HG03060 (cell line): ENCODE measurements around the gene RET.
"Not testable (repeated sequence)": the region's sequence is repeated elsewhere in the genome, so short reads cannot be mapped to it uniquely, and the experiment has no call there.

ENCODE experiments used
- ATAC-seq: cut with Tn5 transposase; IDR thresholded peaks from one replicate; pipeline ENCODE4 v1.9.1; 2021; ENCODE audit warnings: low read depth, moderate number of reproducible peaks; ENCODE audit not compliant: unreplicated experiment

The RET gene

DNA sequence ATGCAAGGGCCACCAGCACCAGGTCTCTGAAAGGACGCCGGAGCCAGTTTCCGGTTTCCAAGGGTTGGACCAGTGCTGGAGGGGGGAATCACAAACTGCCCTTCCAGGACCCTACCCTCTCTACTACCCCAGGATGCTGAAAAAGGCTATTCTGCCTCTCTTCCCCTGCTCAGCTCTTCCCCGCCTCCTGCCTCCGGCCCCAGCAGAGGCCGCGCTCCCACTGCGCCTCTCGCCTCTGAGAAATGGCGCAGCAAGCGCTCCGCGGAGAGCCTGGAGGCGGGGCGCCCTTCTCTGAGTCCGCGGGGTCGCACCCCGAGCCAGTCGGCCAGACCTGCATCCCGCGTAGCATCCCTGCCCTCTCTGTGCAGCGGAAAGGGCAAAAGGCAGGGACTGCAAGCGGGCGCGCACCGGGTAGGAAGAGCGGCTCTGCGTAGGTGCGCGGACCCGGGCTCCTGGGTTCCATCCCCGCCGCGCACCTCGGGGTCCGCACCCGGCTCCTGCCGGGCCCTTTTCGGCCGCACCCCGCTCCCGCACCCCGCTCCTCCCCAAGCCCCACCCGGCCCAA lies 476 bp upstream of the RET start:
- no peak for ATAC-seq

DNA sequence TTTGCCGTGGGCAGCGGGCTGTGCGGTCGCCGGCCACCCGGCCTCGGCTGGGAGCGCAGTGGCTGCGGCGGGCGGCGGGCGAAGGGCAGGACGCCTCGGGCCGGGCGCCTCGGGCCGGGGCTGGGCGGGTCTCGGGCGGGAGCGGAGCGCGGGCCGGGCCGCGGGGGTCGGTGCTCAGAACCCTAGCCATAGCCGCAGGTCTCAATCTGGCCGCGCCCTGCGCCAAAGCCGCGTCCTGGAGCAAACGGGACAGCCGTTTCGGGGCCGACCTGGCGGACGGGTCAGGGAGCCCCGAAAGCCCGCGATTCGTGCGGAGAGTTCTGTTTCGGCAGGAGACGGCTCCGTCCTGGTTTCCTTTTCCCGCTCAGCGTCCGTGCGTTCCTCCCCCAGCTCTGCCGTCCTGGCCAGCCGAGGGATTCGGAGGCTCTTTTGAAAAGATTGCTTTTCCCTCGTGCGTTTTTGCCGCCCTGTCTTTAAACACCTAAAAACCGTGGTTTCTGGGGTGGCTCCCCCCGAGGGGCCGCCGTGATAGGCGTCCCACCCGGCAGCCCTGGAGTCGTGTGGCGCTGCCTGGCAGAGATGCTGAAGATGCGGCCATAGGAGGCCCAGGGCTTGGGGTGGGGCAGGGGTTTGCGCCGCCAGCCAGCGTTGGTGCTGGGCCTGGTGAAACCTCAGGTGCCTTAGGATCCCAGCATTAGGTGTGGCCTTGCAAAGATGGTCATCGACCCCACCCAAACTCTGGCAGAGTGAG lies 727 bp downstream of the RET start:
- ATAC-seq = no peak

DNA sequence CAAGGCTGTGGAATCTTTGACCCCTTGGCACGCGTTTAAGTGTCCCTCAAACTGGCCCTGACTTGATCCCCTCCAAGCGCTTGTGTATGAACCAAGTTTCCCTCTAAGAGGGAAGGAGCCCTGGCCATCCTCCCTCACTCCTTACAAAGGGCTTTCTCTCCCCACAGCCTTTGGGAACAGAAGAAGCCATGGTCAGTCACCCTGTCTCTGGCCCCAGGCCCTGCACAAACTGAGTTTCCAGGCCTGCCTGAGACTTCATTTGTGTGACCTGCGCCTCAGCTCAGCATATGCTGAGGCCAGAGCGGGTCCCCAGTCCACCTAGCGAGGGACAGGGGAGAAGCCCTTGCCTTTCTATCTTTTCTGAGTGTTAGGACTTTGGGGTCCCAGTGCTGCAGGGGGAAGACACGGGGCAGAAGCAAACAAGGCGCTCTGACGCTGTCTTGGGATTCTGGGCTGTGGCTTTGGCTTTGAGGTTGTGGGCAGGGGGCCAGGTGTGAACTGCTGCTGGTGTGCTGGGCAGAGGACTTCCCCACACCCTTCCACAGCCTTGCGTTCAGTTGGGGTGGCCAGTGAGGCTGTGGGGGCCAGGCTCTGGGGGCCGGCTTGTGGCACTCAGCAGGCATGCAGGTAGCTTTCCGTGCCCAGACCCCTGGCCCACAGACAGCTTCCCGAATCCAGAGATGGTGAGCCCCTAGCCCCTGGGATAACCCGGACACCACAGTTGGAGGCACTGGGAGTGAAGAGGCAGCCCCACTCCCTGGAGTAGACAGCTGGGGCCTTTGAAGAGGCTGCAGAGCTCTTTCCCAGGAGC lies 1.5 kb downstream of the RET start:
- no peak for ATAC-seq

DNA sequence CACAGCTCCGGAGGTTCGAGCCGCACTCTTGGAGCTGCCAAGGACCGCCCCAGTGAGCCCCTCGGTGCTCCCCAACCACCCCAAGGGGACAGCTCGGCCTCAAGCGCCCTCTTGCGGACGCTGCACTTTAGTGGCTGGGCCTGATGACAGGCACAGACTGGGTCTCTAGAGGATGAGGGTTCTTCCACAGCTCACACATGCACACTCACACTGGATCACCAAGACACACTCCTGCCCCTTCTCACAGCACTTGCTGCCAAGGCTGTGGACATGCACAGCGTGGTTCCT lies 2.1 kb downstream of the RET start:
- ATAC-seq = no peak

DNA sequence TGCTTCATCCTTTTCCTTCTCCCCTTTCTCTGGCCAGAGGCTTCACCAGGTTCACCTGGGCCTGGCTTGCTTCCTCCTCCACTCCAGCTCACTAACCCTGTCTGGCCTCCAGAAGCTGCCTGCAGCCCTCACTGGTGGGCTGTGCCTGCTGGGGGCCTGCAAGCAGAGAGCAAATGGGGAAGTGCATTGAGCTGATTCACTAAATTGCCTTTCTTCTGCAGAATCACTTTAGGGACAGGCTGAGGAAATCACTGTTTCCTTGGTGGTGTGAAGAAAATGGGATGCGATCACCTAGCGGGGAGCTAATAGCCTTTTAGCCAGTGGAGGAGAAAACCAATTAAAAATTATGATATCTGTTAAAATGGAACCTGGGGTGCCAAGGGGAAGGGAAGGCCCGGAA lies 3.0 kb downstream of the RET start:
- ATAC-seq = no peak

DNA sequence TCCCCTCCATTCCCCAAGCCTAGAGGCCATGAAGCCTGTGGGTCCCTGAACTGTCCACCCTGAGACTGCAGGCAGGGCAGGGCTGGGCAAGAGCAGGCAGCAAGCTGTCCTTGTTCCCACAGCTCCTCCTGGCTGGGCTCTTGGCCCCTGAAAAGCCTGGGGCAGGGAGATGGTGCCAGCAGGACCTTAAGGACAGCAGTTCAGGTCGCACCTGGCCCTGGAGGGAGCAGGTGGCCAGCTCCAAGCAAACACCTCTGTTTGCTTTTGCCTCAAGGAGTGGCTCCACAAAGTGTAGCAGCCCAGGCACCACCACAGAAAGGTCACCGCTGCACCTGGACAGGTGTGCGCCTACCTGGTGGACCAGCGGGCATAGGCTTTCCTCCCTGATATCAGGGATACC lies 5.2 kb downstream of the RET start:
- no peak for ATAC-seq

DNA sequence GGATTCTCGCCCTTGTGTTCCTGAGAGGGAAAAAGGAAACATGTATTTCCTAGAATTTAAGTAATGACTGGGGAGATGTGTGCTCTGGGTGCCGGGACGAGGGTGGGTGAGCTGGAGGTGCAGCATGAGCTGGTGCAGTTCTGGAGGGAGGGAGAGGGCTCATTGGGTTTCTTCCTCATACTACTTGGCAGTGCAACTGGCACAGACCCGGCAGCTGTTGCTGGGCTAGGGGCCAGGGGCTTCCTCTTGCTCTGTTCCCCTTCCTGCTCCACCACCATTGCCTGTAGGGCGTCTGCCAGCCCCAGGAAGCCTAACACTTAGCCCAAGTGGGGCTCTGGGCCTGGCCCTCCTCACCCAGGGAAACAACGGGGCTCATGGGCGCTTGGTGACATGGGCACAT lies 5.9 kb downstream of the RET start:
- ATAC-seq = no peak

DNA sequence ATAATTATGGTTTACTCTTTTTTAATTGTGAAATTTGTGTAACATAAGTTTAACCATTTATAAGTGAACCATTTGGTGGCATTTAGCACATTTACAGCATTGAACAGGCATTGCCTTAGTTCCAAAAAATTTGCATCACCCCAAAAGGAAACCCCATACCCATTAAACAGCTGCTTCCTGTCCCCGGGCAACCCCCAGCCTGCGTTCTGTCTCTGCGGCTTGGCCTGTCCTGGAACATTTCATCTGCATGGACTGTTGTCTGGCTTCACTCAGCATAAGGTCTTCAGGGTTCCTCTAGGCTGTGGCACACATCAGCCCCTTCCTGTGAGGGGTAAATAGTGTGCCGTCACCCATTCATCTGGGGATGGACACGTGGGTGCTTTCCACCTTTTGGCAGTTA lies 6.9 kb downstream of the RET start:
- no peak for ATAC-seq

DNA sequence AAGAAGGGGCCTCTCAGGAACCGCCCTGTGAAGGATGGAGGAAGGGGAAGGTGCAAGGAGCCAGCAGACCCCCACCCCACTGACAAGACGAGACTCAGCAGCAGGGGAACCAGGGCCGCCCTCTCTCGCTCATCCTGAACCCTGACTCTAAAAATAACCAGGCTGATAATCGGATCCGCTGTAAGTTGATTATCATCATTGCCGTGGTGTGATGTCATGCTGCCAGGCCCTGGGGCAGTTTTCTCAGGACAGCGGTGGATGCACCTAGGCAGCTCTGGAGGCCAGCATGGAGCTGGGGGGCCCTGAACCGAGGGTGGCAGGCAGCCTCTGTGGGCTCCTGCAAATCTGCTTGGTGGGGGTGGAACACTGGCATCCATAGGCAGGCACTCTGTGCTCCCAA lies 7.9 kb downstream of the RET start:
- ATAC-seq = no peak

DNA sequence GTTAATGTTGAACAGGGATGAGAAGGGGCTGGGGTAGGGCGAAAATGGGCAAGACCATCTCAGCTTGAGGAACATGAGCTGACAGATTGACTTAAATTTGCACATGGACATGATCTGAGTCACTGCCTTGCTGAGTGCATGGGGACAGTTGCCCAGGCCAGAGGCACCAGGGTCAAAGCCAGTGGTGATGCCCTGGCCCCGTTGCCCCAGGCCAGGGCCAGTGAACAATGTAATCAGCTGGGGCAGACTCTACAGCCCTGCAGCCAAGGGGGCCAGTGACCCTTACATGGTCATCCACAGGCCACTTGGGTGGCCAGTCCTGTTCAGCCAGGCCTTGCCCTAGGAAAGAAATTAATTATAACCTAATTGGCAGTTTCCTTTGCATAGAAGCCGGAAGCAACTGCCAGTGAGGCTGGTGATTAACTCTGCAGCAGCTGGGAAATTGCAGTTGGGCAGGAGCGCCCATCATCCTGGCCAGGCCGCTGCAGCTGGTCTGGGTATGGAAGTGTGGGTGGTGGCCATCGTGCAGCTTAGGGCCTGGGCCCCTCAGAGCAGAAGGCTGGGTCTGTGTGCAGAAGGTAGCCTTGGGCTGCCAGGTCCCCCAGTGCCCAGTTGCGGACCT lies 9.6 kb downstream of the RET start:
- ATAC-seq = no peak

DNA sequence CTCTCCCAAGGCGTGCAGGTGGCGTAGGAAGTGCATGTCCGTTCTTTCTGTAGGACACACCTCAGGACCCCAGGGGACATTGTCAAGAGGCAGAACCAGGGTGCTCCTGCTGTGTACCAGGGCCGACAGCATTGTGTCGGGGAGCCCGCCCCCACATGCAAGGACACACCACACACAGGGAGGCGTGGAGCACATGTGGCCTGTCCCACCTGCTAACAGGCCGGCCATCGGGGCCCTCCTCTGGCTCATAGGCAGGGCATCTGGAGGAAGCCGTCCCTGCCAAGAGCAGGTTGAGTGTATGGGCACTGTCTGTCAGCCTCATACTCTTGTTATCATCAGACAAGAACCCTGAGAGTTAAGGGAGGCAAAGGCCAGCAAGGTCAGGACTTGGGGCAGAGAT lies 12.7 kb downstream of the RET start:
- no peak for ATAC-seq

DNA sequence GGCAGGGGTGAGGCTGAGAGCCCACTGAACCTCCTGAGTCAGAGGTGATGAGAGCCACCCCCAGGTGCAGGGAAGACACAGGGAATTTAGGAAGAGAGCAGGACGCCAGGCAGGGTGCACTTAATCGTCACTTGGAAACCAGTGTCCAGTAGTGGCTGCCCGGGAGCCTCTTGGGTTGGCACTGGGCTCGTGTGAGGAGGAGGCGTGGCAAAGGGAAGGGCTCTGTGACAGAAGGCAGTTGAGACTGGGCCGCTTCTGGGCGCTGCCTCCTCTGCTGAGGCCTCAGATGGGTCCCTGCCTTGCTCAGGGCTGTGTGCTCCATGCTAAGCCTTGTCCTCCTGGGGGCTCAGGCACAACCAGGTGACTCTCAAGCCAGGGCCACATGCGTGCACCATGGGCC lies 13.3 kb downstream of the RET start:
- no peak for ATAC-seq

DNA sequence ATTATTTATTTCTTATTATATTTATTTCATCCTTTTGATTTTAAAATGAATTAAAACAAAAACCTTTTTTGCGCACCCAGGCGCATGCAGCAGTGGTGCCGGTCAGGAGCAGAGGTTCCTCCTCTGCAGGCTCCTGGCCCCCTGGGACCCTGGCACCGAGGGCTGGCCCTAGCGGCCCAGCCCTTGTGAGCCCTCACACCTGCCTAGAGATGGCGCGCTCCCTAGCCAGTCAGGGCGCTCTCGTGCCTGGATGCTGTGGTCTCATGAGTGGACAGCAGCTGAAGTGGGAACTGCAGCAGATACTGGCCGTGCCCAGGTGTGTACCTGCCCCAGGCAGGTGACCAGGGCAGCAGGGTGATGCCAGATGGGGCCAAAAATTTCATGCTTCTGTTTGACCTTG lies 13.8 kb downstream of the RET start:
- ATAC-seq = no peak

DNA sequence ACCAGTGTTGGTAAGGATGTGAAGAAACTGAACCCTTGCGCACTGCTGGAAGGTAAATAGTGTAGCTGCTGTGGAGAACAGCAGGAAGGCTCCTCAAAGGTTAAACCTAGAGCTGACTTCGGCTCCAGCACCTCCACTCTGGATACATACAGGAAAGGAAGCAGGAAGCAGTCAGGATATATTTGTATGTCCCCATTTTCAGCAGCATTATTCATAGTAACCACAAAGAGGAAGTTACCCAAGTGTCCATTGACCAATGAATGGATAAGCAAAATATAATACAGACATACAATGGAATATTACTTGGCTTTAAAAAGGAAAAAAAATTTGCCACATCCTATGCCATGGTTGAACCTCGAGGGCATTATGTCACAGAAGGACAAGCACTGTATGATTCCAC lies 15.0 kb downstream of the RET start:
- ATAC-seq = no peak

DNA sequence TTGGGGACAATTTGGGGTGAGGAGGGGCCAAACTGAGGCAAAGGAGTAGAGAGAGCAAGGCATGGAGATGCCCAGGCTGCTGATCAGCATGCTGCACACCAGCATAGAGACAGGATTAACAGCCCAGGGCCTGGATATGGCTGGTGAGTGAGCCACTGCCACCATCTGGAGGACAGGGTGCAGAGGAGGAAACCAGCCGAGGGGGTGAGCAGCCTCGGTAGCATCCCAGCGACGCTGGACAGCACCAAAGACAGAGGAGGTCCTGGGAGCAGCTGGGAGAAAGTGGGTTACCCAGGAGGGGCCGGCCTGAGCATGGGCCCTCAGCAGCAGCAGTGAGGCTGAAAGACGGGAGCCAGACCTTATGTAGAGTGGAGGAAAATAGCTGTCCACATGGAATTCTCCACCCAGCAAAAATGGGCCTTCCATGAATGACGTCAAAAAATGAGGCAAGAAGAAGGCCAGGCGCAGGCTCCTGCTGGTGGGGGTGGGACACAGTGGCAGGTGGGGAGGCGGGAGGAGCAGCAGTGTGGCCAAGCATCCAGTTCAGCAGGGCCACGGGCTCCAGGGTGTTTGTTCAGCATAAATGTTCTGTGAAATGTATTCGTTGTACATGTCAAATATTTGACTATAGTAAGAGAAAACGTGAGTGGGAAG lies 16.7 kb downstream of the RET start:
- no peak for ATAC-seq

DNA sequence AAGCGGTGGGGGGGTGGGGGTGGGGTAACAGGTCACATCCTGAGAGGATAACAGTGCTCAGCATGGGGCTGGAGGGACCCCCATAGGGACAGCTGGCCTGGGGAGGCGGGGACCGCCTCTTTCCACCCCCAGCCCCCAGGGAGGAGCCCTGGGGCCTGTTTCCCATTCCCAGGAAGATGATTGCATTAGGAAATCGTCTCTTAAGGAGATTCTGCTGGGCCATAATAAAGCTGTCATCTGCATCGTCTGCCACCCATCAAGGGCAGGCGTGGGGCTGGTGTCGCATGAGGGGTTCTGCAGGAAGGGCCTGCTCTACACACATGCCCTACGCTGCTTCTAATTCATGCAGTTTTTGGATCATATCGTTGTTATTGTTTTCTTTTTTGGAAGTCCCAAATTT lies 17.2 kb downstream of the RET start:
- ATAC-seq = no peak

DNA sequence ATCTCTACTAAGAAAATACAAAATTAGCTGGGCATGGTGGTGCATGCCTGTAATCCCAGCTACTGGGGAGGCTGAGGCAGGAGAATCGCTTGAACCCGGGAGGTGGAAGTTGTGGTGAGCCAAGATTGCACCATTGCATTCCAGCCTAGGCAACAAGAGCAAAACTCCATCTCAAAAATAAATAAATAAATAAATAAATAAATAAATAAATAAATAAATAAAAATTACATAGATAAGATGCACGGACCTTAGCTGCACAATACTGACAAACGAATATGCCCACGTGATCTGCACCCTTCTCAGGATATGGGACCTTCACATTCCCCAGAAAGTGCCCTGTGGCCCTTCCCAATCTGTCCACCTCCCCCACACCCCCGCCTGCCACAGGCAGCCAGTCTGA lies 22.5 kb downstream of the RET start:
- ATAC-seq = not testable (repeated sequence)

DNA sequence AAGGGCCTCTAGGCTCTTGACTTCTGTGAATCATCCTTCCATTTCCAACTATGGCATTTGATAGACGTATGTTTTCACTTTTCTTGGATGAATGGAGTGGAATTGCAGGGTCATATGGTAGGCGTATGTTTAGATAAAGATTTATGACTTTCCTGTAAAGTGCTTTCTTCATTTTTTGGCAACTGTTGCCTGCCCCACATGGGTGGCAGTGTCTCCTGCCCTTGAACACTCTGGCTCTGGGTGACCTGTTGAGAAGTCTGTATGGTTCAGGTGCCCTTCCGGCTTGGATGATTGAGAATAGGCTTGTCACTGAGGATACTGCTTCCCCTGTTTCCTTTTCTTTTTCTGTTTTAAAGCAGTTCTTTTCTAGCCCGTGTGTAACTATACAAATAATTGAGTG lies 23.1 kb downstream of the RET start:
- no peak for ATAC-seq

DNA sequence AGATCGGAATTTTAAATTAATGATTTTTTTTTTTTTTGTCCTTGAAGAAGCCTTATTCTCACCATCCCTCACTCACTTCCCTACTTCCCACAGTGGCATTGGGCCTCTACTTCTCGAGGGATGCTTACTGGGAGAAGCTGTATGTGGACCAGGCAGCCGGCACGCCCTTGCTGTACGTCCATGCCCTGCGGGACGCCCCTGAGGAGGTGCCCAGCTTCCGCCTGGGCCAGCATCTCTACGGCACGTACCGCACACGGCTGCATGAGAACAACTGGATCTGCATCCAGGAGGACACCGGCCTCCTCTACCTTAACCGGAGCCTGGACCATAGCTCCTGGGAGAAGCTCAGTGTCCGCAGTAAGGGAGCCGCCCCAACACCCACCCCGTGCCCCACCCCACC lies 23.5 kb downstream of the RET start:
- ATAC-seq = no peak

DNA sequence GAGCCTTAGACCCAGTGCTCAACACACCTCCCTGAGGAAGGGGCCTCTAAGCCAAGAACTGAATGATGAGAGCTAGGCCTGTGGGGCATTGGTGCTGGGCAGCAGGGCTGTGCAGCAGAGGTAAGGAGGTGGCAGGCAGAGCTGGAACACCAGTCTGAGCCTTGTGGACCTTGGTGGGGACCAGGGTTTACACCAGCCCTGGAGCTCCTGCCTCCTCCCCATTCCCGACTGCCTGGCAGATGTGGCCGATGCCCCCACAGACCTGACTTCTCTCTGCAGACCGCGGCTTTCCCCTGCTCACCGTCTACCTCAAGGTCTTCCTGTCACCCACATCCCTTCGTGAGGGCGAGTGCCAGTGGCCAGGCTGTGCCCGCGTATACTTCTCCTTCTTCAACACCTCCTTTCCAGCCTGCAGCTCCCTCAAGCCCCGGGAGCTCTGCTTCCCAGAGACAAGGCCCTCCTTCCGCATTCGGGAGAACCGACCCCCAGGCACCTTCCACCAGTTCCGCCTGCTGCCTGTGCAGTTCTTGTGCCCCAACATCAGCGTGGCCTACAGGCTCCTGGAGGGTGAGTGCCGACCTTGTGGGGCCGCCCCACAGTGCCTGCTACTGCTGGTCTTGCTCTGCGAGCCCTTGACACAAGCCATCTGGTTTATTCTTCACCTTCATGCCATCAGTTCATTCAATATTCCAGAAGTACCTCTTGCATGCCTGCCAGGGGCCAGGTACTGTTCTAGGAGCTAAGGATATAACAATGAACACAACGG lies 25.4 kb downstream of the RET start:
- no peak for ATAC-seq
